K562 (cell line): Measurements from ENCODE around the gene STEAP2. TPM values are rescaled to one million over a fixed set of nuclear protein-coding genes. Genes with fewer than 3 reads are reported as not detected.

ENCODE experiments used
- AFF4 ChIP-seq: sonication (generic); formaldehyde crosslinking; IDR thresholded peaks from 2 replicates; pipeline ENCODE4 v1.8.0; 2023; ENCODE audit warnings: mild to moderate bottlenecking, missing genetic modification reagents
- CBFA2T3 ChIP-seq: fragments of 450-650 bp; IDR thresholded peaks from 2 replicates; pipeline ENCODE4 v1.6.1; 2017
- CLOCK ChIP-seq: fragments of 250-450 bp; sonication (Bioruptor Pico); IDR thresholded peaks from 2 replicates; pipeline ENCODE4 v1.4.0; 2020; ENCODE audit warnings: mild to moderate bottlenecking, moderate library complexity, borderline replicate concordance
- GMEB1 ChIP-seq: fragments of 250-450 bp; sonication (Bioruptor Pico); IDR thresholded peaks from 2 replicates; pipeline ENCODE4 v1.4.0; 2020; ENCODE audit warnings: mild to moderate bottlenecking
- HCFC1 ChIP-seq: IDR thresholded peaks from 2 replicates; pipeline ENCODE4 v1.6.1; 2012; ENCODE audit warnings: low read depth, low read length, improper control_type of control experiment
- TEAD2 ChIP-seq: fragments of 450-650 bp; IDR thresholded peaks from 2 replicates; pipeline ENCODE4 v1.6.1; 2016; ENCODE audit warnings: missing genetic modification characterization, control low read depth, missing compliant biosample characterization
- ZNF124 ChIP-seq: sonication (generic); formaldehyde crosslinking; IDR thresholded peaks from 2 replicates; pipeline ENCODE4 v1.8.1; 2022; ENCODE audit warnings: missing genetic modification reagents
- ZNF318 ChIP-seq, 2 experiments: fragments of 450-650 bp; IDR thresholded peaks; 2 replicates each; pipeline ENCODE4 v1.6.1; 2016; ENCODE audit warnings: mild to moderate bottlenecking in 2 of 2, borderline replicate concordance in 1 of 2, low read depth in 1 of 2, moderate library complexity in 1 of 2
- polyA plus RNA-seq, 8 experiments: library from polyadenylated mRNA; depleted of rRNA in 4 of 8; stranded (reverse) in 5 of 8; unstranded in 3 of 8; fragments of >200 nt; fragmentation: Nextera tagmentation in 2 of 8; fragmentation: Illumina TruSeq in 1 of 8; extraction: Ambion mirVana in 2 of 8; extraction: Trizol in 1 of 8; gene quantifications; 2 replicates each; pipeline versions ENCODE4 v1.2.1 to v1.2.3, GENCODE V29; 2011 to 2014; ENCODE audit warnings: inconsistent platforms in 1 of 8, missing spikeins in 1 of 8
- total RNA-seq, 7 experiments: library from RNA; depleted of rRNA in 6 of 7; stranded (reverse); fragments of >200 nt in 6 of 7; fragmentation: Illumina TruSeq in 2 of 7; extraction: Trizol in 2 of 7; gene quantifications; 2 replicates each; pipeline versions ENCODE4 v1.2.1 to v1.2.3, GENCODE V29; 2011 to 2021; ENCODE audit warnings: low replicate concordance in 1 of 7

STEAP2 gene
- total and polyA plus RNA-seq, 9 of the 15 experiments (the other 6 are each of a cell fraction or from before 2014, with no cell fraction given), result 0.02 to 0.03 TPM; not detected in 7

- TF ChIP-seq CLOCK (CRISPR knock-in tag), result no peak
- TF ChIP-seq HCFC1, result no peak
- TF ChIP-seq GMEB1 (CRISPR knock-in tag), result no peak
- no peak for TF ChIP-seq ZNF318 (IDR thresholded peaks at IDR 0.05; ENCODE audit: borderline replicate concordance in 1 of 2, low read depth in 1 of 2)
- no peak for TF ChIP-seq TEAD2 (tag)
- no peak for TF ChIP-seq CBFA2T3
- no peak for TF ChIP-seq ZNF124 (CRISPR knock-in tag)
- no peak for TF ChIP-seq AFF4
- TF ChIP-seq, all 486 proteins: peak for 0
Observed at GRCh38 chr7:90166153-90166552, 45.4 kb upstream of the STEAP2 start (continued).
